Measurements from ENCODE around the gene CTNNA3.
A peak's percentile ranks its signal among the peaks of the same experiment; 100 is the strongest.

The CTNNA3 gene

DNA sequence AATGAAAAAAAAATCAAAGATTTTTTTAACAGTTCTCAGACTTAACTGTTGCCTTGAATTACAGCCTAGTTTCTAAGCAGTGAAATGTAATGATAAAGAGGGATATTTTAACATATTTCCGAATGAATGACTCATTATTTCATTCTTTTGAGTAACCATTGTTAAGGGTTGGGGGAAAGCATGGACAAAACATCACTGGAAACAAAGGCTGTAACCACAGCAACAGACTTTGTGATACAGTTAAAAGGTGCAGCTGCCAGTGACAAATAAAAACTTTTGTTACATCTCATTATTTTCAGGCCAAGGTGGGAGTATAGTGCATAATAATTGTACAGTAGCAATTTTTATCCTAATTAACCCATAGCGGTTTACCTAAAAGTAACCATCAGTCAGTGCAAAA, 597.5 kb downstream of the CTNNA3 start:
- DNase-seq: no peak

DNA sequence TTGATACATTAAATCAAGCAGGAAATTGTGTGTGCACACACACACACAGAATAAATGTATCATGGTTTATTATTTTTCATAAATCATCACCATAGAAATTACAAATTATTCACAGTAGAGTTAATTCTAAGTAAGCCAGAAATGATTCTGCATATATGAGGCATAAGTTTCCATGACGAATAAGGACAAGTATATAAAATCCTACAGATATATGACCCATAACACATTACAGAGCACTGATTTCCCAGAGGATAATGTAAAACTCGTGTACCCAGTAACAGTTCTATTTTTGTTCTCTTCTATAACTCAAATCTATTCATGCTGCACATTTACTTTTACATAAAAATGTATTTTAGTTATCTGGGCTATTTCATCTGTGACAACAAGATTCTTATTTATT, 600.5 kb downstream of the CTNNA3 start:
- DNase-seq: no peak

DNA sequence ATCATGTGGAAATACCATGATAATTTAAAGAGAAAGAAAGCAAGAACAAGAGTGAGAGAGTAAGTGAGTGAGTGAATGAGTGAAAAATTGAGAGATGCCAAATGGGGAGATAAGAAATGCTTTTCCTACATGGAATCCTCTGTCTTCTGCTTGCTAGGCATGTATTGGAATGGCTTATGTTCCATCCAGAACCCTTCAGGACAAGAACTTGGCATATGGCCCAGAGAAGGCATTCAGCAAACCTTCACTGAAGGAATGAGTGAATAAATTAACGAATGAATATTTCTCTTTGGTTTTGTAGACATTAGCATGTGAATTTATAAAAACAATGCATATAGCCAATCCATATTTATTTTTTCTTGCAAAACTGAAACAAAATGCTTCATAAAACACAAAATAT, 608.0 kb downstream of the CTNNA3 start:
- no peak for DNase-seq

DNA sequence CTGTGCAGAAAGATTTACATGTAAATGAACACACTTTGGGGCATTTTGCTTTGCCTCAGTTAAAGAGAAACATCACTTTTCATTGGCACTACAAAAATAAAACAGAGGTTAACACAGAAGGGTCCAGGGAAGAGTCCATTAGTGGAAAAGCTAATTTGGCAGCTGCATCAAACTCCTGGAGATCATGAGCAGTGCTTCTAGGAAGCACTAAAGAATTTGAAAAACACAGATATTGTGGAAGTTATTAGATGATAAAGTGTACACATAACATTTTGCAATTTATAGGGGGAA, 608.9 kb downstream of the CTNNA3 start:
- DNase-seq: no peak

DNA sequence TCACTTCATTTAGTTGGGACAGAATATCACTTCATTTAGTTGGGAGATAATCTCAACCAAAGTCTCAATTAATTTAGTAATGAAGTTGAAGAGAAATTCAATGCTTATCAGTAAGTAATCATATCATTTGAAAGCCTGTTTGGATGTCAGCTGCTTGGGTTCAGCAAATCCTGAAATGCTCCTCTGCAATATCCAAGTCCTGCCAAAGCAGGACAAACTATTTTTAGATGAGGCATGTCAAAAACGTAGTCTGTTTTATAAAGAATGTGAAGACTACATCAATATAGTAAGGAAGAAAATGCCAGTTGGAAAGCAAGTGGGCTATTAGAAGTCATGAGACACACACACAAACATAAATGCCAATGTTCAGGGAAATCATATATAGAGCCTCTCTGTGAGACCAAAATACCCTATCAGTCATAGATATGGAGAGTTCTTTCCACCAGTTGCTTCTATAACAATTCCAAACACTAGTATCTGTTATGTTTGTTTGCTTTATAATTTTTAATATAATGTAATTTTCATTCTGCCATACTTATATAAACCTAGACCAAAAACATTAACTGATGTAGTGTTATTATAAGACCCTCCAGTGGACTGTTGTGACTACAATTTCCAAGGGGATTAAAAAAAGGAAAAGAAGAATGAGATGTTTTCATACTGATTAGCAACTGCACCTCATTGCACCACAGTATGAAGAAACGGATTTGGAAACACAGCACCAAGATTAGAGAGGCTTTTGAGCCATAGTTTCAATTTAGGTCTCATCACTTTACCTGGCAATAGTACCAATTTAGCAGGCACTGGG, 609.5 kb downstream of the CTNNA3 start:
- DNase-seq: no peak

DNA sequence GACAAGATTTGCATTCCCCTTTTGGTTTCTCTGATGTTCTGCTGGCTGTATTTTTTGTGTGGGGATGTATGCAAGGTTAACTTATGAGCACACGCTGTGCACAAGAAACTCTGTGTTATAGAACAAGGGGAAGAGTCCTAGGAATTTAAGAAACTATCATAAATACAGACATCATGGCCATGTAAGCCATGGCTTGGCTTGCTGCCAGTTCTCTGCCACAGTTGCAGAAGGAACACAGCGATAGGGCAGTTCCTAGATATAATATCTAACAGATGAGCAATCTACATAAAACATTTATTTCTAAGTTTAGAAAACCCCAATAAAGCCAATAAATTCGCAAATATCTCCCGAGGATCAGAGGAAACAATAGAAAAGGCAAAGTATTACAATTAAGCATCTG, 616.9 kb downstream of the CTNNA3 start:
- DNase-seq: no peak

DNA sequence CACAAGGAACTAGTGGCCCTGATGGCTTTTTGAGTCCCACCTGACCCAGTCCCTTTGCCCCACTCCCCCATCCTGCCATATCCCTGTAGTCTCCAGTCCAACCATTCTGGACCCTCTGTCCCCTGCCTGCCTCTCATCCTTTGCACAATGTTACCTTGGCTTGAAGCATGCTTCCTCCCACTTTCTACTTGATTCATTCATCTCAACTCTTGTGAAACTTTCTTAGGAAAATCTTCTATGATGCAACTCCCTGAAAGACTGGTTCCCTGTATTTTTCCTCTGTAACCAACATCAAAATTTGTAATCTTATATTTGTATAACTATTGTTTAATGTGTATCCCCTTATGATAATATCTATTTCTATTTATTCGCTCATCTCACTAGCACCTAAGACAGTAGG, 618.6 kb downstream of the CTNNA3 start:
- peak in 1 of 3 donors; percentile 1 for DNase-seq

DNA sequence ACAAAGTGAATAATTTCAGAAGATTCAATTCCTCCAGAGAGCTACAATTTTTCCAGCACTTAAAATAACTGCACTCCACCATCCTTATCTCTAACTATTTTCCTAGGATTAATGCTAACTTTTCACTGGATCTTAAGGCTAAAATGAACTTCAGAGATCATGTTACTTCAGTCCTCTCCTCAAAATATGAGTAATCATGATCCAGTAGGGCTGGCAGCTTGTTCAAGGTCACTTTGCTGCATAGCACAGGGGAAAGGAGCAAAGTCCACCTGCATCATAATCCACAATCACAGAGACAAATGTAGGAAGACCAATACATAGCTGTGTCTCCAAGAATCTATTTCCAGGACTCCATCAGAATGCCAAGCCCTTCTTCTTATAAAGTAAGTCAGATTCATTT, 619.9 kb downstream of the CTNNA3 start:
- DNase-seq: no peak

DNA sequence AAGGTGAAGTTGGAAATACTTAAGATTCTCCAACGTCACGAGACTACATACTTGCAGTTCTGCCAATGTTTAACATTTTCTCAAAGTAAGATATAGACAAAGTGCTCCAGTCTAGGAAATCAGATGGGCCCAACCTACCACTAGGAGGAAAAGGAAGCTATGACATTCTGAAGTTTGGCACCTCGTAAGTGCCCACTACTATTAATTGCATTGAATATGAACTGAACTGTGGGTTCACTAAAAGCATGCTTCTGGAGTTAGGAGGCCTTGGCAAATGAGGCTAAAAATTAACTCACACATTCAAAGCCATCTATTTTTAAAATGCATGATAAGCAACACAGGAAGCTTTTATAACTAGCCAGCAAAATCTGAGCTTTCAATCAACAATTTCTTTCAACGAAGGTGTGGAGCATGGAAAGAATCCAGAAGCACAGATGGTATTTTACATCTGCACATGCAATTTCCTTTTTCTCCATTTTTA, 620.5 kb downstream of the CTNNA3 start:
- DNase-seq: no peak

DNA sequence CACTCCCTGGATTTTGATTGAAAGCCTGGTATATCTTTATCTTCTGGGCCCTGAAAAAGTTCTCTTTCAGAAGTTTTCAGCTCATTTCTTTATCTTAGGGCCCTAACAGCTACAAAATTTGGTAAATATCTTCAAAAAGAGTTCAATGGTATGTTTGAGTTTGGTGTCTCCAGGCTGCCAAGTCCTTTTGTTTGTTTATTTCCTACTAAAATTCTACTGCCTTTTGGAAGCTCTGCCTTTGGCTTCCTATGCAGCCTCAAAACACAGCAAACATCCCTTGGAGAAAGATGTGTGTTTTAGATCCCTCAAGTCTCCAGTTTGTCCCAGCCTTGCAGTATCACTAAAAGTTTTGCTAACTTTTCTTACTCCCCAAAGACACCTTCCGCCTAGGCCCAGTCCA, 623.3 kb downstream of the CTNNA3 start:
- DNase-seq: no peak

DNA sequence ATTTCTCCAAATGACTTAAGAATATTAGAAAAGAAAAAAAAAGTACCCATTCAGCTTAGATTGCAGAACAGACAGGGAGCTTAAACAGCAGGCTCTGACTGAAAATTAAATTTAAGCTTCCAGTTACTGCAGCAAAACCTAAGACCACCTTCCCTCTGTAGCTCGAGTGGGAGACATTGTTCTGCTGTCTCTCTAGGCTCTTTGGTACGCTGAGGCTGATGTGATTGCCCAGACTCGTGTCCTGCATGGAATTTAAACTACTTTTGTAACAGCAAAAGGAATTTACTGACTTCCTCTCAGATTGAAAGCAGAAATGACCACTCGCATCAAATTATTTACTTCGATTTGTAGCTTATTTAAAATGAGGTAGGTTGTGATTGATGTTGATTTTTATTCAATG, 645.6 kb downstream of the CTNNA3 start:
- DNase-seq: no peak

DNA sequence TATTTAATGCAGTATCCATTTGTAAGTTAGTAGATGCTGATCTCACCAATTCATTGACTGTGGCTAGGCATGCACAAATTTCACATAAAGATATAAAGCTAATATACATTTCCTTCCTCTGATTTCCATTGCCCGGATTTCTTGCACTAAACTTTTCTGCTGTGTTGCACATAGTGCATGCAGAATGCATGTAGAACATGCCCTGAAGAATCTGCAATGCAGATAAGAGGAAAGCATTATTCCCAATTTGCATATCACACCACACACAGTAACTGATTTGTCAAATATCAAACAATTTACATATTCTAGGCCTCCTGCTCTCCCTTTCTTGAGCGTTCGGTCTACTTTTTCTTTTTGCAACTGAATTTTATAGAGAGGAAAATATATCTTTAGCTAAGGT, 646.0 kb downstream of the CTNNA3 start:
- no peak for DNase-seq

DNA sequence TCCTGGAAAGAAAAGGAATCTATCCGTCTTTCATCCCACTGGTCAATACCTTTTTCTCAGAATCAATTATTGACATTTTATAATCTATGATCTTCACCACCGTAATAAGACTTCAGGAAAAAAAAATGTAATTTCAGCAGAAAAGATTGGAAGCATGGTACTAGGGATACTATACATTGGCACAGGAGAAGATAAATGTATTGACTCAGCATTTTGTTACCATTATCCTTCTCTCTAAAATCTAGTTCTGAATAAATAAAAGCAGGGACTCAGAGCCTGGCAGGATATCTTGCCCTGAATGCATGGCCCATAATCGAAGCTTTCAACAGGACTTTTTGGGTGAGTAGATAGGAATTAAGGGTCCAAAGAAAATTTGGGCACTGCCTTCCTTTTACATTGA, 649.5 kb downstream of the CTNNA3 start:
- no peak for DNase-seq

DNA sequence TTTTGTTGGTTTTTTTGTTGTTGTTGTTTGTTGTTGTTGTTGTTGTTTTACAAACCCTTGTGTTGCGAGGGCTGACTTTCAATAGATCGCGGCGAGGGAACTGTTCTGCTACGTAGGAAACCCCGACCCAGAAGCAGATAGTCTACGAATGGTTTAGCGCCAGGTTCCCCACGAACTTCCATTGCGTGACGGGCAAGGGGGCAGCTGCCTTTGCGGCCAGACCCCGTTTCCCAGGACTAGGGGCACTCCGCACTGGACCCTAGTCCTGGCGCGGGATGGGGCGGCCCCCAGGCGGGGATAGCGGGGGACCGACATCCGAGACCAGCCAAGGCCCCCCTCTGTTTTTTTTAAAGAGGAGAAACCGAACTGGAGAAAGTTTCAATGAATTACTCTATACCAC, 650.6 kb downstream of the CTNNA3 start:
- no peak for DNase-seq

DNA sequence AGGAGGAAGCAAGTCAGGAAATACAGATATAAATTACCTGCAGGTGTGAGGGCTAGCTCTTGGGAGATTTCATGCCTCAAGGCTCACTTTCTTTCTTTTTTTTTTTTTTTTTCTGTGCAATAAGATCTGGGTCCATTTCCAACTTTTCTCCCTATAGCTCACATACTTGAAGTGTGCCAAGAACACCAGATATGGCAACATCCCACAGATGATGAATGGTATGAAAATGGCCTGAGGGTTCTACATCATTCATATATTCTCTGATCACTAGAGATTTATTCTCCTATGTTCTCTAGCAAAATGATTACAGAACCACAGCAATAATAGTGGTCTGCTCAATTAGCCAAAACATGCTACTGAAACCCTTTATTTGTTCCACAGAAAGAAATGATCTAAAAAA, 653.0 kb downstream of the CTNNA3 start:
- DNase-seq: no peak

DNA sequence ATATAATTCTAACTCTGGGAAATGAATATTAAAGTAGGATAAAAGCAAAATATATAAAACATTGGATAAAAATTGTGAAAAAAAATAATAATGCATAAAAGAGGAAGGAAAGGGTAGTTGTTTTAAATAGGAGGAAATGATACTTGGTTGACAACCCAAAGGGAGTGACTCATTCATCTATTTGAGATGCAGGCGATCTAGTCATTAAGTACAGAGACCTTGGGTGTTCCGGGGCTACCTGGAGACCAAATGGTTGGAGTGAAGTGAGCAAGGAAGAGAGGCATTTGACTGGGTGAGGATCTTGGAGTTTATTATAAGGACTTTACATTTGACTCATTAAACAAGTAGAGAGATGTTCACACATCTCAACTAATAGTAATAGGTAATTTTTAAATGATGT, 659.2 kb downstream of the CTNNA3 start:
- peak; percentile 10 to 49 (median 37) for DNase-seq

DNA sequence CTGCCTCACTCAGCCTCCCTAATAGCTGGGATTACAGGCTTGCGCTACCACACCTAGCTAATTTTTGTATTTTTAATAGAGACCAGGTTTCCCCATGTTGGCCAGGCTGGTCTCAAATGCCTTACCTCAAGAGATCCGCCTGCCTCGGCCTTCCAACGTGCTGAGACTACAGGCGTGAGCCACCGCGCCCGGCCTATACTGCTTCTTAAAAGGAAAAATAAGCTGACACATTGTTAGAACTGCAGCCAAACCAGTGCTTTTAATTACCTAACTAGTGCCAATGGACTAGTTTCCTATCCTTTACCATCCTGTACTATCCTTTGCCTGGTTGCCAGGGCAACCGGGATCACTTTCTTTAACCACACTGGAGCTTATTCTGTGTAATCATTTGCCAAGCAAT, 662.1 kb downstream of the CTNNA3 start:
- DNase-seq: no peak

DNA sequence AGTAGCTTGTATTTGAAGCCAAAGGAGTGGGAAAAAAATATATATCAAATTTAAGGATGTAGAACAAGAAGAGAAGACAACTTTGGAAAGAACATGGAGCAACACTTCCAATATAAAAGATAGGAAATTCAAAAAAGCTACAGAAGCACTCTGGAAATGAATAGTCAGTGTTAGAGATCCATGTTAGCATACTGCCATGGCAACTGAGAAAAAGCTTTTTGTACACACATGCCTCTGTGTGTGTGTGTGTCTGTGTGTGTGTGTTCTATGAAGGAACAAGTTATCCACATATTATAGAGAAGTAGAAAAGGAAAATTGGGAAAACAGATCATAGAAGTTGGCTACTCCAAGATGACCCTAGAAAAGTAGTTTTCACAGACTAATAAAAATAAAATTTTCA, 673.9 kb downstream of the CTNNA3 start:
- DNase-seq: no peak

DNA sequence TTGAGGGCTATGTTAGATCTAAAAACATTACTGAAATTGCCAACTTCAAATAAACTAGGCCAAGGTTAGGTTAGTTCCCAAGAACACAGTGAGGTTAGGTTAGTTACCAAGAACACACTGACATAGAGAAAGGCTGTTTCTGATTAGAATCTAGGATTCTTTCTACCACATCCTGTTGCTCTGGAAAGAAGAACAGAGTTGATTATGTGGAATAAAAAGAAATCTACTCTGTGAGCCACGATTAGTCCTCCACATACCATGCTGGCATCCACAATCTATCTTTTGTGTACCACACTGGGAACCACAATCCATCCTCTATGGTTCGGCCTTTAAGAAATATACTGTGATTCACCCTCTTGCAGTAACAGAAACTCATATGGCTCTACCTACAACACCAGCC, 678.8 kb downstream of the CTNNA3 start:
- no peak for DNase-seq

DNA sequence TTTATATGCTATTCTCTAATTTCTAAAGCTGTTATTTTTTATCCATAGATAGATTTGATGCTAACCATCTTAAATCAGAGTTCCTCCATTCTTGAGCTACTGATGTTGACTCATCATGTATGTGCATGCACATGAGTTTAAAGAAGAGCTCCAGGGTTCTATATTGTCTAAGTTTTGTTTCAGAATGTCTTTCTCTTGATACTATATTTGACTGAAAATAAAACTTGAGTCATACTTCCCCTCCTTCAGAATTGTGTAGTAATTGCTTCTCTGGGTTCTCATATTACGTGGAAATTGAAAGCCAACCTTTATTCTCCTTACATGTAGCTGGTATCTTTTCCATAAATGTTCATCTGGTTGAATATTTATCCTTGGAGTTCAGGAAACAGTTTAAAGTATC, 680.8 kb downstream of the CTNNA3 start:
- DNase-seq: no peak

DNA sequence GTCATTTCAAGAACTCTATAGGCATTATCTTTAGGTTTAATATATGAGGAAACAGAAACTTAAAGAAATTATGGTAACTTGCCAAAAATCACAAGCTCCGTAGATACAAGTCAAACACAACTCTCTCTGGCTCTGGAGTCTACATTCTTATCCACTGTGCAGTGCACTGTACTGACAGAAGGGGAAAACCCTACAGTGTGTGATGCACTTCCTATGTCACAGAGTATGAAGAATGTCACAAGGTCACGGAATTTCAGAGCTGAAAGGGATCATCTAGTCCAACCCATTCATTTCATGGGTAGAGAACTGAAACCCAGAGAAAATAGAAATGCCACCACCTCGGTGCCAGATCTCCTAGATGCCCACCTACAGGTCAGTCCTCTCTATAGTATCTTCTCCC, 684.0 kb downstream of the CTNNA3 start:
- peak in 1 of 3 donors; percentile 18 for DNase-seq

DNA sequence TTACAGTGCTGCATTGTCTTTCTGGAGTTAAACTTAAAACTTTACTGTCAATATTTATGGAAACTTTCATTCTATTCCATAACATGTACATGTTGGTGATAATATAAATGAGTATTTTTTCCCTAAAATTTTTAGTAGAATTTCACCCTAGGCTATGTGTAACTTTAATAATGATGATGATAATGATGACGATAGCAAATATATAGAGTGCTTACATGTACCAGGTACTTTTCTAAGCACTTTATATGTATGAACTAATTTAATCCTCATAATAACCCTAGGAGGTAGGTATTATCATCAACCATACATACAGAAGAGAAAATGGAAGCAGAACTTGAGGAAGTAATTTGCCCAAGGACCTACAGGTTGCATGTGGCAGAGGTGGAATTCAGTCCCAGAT, 684.5 kb downstream of the CTNNA3 start:
- no peak for DNase-seq

DNA sequence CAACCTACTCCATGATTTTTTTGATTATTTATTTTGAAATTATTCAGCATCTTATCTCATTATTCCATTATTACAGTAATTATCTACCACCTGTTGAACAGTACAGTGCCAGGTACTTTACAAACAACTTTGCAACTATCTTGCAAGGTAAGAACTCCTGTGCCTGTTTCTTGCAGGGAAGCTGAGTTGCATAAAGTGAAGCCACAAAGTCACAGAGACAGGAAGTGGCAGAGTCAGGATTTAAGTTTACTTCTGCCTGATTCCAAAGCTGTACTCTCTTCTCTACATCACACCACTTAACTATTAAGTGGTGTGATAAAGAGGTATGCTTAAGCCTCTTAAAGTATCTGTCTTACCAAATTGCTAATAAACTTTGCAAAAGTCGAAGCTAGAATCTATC, 690.0 kb downstream of the CTNNA3 start:
- DNase-seq: no peak

DNA sequence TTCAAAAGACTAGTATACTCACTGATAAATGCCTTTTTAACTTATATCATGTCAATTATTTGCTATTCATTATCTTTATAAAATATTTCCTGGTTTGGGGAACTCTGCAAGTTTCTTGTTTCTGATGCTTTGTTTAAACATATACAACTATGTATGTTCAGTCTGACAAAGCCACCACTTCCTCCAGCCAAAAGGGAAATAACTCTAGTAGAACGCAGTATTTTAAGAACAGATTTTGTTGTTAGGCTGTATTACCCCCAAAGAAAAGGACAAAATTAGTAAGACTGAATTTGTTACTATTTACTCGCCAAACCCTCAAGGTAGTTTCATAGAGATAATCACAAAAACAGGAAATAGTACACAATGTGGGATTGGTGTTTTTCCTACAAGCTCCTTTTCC, 691.3 kb downstream of the CTNNA3 start:
- DNase-seq: no peak

DNA sequence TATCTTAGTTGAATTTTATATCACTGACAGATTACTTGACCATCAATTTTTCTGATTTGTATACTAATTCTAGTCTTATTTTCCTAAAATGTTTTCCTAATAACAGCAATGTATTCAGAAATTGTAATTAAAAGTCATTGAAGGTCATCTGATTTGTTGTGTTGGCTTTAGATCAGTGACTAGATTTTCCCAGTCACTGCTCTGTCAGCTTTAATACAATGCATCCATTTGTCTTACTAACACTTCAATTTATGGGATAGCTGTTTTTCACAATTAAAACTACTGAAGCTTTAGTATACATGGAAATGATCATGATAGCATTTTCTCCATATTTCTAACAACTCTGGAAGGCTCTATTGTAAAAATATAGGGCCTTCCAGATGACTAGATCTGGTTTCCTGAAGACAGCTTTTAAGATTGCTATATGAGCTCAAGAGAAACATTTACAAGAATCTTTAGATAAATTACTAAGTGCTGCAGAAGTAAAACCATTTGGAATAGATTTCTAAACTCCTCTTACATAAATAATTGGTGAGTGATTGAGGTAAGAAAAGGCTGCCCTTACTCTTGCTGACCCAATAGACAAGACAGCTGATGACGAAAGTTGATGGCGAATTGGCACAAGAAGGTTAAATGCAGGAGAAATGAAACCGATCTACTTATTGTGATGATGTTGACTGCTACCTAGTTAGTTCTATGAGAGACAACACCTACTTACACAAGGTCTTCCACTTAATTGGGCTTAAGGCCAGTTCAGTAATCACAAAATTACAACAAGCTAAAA, 696.0 kb downstream of the CTNNA3 start:
- no peak for DNase-seq
